Sigmoid colon (tissue), 3 donors: ENCODE data around the gene MNAT1.

ENCODE experiments used
- POLR2A ChIP-seq, 2 donors: fragments of 450-650 bp; IDR thresholded peaks; one replicate each; pipeline ENCODE4 v1.6.1; 2016; ENCODE audit warnings: antibody characterized with exemption in 2 of 2, mild to moderate bottlenecking in 2 of 2, moderate library complexity in 2 of 2
- TF ChIP-seq, protein P1 (sequence below), 4 experiments: fragments of 450-650 bp in 3 of 4; fragments of 200-600 bp in 1 of 4; IDR thresholded peaks; one replicate each; pipeline ENCODE4 v1.5.1; 2016 to 2019; ENCODE audit warnings: antibody characterized with exemption in 4 of 4, mild to moderate bottlenecking in 3 of 4, moderate library complexity in 2 of 4

DNA sequence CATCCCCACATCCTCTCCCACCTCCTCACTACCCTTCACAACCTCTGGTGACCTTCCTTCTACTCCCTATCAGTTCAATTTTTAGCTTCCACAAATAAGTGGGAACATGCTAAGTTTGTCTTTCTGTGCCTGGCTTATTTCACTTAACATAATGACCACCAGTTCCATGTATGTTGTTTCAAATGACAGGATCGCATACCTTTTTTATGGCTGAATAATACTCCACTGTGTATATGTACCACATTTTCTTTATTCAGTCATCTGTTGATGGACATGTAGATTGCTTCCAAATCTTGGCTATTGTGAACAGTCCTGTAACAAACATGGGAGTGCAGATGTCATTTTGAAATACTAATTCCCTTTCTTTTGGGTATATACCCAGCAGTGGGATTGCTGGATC is 147.7 kb downstream of the MNAT1 start:
- TF ChIP-seq, protein P1, sequence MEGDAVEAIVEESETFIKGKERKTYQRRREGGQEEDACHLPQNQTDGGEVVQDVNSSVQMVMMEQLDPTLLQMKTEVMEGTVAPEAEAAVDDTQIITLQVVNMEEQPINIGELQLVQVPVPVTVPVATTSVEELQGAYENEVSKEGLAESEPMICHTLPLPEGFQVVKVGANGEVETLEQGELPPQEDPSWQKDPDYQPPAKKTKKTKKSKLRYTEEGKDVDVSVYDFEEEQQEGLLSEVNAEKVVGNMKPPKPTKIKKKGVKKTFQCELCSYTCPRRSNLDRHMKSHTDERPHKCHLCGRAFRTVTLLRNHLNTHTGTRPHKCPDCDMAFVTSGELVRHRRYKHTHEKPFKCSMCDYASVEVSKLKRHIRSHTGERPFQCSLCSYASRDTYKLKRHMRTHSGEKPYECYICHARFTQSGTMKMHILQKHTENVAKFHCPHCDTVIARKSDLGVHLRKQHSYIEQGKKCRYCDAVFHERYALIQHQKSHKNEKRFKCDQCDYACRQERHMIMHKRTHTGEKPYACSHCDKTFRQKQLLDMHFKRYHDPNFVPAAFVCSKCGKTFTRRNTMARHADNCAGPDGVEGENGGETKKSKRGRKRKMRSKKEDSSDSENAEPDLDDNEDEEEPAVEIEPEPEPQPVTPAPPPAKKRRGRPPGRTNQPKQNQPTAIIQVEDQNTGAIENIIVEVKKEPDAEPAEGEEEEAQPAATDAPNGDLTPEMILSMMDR (IDR thresholded peaks at IDR 0.05): no peak
- TF ChIP-seq POLR2A (IDR thresholded peaks at IDR 0.05): no peak
